Measurements from ENCODE around the gene VWF.
A peak's percentile ranks its signal among the peaks of the same experiment; 100 is the strongest.

VWF gene

DNA sequence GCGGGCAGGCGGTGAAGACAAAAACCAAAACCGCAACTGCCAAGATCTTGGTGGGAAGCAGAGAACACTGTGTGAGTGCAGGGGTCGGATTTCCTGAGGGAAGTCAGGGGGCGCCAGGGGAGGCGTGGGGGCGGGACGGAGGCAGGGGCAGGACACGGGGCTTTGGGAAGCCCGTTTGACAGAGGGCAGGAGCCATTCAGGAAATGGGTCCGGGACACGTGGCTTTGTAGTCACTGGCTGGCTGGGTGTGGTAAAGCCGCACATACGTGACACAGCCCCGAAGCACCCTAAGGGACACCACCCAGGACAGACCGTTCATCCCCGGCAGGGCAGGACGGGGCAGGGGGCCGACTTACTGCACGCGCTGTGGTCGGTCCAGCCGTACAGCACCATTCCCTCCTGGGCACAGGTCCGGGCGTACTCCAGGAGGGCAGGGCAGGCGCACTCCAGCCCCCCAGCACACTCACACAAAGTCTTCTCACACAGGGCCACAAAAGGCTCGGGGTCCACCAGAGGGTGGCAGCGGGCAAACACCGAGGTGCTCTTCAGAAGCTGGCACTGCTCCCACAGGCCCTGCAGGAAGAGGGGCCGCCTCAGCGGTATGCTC lies 49.4 kb downstream of the VWF start:
- DNase-seq, result no peak

DNA sequence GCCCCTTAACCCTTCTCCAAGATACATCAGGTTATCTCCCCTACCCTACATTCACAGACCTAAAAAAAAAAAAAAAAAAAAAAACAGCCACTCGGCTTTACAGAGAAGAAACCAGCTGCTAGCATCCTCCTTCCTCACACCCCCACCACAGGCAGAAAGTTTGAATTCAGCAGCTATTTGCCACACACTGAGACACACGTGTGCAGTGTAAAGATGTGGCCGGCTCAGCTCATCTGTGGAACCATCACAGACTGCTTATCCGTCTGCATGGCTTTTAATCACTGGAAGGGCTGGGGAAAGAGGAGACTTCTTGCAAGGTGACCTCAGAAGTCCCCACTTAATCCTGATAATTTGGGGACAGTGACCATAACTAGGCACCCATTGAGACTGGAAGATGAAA lies 50.0 kb downstream of the VWF start:
- no peak for DNase-seq

DNA sequence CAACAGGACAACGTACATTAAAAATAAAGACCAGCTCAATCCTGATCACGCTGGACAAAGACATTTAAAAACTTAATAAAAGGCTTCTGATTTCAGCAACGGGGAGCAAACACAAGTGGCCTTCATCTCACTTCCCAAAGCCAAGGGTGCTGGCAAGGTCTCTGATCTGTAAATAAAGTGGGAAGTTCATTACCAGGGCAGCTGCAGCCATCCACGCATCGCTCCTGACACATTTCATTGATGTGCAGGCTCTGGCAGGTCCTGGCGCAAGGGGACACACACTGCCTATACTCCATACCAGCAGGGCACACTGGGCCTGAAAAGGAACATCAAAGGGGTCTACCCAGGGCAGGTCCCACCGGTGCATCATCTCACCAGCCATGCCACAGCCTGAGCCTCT lies 51.0 kb downstream of the VWF start:
- no peak for DNase-seq

DNA sequence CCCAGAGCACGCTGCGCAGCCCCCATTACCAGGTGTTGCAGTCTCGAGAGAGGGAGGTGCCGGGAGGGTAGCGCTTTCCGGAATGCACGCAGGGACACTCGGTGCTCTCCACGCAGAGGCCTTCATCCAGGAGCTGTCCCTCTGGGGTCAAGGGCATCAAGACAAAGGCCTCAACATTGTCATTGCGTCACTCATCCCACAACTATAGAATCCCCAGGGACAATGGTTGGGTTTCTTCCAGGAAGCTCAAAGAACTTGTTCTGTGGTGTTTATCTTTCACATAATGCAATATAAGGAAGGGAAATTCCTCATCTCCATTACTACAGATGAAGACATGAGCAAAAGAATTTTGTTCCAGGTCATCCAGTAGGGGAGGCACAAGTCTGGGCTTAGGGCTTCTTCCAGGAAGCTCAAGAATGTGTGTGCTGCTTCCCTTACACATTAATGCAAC lies 52.1 kb downstream of the VWF start:
- DNase-seq, result no peak

DNA sequence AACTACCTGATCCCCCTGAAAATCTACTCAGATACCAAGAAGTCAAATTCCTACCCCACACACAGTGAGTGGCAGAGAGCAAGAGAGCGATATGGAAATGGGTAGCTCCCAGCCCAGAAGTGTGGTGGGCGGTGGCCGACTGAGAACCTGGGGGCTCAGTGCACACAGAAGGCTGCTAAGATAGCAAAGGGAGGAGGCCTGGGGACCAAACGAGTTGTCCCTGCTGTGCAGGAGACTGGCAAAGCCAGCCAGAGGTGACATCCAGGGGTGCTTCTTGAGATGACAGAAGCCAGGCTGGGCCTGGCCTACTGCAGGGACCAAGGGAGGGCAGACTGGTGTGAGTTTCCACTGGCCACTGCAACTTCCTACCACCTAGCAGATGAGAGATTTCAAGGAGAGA lies 52.9 kb downstream of the VWF start:
- no peak for DNase-seq

DNA sequence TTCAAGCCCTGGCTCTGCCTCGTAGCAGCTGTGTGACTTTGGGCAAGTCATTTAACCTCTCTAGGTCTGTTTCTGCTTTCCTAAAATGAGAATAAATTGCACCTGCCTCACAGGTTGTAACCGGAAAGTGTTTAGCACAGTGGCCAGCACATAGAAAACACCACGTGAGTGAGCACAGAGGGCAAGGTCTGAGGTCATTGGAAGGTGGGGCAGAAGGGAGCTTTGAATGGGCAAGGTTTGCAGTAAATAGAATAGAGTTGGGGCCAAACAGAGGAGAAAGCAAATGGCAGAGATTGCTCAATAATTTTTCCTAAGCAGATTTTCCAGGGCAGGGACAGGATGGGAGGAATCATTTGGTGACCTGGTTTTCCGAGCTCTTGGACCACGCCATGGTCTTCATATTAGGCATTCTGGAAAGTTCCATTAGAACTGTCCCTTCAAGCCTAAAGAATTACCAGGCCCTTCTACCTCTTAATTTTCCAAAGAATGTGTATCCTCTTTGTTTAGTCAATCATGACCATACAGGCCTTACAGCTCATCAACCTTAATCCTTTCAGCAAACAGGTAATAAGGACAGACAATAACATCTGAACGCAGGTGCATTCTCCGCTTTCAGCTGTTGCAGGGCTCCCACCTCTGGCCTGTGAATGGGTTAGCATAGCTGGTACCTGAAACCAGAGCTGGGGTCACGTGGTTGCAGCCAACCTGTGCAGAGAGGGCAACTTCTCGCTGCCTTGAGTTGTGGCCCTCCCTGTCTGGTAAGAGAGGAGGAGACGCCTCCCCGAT lies 53.8 kb downstream of the VWF start:
- DNase-seq, result no peak

DNA sequence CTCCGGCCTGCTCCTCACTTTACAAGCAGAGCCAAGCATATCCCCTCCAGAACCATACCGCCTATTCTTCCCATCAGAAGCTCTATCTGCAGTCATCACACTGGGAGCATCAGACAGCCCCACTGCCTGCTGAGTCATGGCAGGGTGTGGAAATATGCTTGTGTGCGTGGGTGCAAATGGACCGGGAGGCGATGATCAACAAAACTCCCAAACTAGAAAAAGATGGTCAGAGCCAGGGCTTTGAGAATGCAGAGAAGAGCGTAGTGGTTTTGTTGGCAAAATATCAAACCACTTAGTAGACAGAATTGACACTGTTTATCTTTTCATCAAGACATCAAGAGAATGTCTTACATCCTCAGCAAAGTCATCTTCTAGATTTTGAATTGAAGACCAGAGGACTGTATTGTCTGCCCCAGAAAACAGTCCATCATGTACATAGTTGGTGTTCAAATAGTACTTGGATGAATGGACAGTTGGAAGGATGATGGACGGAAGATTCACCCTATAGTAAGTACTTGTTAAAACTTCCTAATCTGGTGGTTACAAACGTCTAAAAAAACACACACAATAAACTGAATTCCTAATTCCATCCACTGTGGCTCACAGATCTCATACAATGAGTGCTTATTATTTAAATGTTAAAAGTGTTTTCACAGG lies 54.9 kb downstream of the VWF start:
- peak; percentile 14 for DNase-seq

DNA sequence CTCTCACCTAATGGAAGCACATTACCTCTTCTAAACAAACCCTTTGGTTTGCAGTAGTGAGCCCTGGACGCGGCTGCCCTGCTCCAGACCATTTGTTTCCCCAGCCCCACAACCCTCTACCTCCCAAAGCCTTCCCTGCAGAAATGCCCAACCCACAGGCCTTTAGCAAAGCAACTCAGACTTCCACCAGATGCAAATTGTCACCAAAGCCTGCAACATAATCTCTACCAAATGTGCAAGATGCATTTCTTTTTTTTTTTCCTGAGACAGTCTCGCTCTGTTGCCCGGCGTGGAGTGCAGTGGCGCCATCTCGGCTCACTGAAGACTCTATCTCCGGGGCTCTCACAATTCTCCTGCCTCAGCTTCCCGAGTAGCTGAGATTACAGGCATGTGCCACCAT lies 56.2 kb downstream of the VWF start:
- DNase-seq, result no peak

DNA sequence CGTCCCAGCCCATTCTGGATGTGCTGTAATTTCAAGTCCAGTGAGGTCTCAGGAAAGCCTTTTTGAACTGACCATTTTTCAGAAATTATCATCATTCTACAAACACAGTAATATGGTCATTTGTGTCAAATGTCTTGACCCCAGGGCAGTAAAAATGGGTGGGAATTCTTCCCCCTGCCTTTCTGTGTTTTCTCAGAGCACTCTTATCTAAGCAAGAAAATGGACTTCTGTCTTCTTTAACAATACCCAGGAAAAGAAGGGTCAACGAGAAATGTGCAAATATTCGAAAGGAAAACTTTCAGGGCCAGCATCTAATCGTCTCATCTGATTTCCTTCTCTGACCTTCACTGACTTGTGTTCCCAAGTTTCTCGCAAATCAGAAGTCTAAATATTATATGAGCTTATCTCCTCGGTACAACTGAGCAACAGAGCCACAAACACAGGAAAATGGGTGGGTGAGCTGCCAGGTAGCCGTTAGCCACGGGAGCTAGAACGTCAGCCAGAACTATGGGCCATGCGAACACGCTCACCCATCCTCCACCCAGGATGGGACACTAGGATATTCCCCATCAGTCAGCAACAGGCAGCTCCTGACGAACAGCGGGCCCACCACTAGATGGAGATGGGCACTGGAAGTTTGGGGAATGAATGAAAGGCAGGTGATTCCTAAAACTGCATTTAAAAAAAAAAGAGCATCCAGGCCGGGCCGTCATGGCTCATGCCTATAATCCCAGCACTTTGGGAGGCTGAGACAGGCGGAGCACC lies 57.1 kb downstream of the VWF start:
- no peak for DNase-seq

DNA sequence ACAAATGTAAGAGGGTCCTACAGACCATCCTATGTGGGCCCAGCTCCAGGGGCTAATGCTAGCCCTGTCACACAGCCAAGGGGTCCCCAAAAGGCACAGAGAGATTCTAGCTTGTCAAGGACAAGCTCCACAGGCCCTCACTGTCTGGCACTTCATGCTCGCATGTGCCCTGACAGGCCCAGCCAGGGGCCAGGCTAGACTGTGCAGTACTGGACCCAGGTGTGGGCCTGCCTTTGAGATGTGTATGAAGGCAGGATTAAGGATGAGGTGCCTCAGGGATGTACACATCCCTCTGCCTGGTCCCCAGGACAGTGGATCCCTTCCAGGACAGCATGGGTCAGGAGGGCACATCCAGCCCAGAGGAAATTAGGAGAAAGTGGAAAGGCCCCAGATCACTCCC lies 57.8 kb downstream of the VWF start:
- no peak for DNase-seq

DNA sequence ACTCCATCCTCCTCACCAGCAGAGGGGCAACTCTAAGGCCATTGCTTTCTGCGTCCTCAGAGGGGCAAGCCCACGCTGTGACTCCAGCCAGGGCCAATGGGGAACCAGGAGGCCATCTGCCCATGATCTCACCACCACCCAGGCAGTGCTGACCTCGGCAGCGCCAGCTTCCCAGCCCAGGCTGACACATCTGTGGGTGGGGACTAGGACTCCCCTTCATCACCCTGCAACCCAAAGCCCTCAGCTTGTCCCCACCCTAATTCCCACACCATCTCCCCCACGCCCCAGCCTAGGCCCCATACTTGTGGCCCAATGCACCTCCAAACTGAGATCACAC lies 58.6 kb downstream of the VWF start:
- no peak for DNase-seq

DNA sequence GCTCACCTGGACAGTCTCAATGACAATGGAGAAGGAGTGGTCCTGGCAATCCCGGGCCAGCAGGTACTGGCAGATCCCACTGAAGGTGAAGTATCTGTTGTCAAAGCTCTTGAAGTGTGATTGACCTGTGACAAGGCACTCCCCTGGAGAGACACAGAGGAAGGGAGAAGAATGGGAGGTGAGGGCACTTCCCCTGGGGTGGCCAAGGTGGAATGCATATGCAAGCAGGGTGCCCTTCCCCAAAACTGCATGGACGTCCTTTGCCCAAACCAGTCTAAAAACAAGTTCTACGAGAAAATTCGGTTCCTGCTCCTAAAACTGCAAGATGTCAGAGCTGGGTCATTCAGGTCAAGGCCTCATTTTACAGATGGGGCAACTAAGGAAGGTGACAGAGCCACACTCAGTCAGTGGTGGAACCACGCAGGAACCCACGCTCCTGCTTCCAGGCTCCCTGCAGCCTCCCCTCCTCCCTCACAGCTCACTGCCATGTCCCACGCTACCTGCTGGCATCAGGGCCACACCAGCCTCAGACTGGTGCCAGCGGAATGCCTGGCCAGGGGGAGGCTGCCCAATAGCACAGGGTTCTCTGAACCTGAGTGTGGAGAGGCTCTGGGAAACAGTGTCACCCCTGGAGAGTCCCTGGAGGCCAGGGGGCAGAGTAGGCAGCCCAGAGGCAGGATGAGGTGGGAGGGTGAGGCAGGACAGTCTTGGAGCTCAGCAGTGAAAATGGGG lies 59.2 kb downstream of the VWF start:
- DNase-seq, result no peak

DNA sequence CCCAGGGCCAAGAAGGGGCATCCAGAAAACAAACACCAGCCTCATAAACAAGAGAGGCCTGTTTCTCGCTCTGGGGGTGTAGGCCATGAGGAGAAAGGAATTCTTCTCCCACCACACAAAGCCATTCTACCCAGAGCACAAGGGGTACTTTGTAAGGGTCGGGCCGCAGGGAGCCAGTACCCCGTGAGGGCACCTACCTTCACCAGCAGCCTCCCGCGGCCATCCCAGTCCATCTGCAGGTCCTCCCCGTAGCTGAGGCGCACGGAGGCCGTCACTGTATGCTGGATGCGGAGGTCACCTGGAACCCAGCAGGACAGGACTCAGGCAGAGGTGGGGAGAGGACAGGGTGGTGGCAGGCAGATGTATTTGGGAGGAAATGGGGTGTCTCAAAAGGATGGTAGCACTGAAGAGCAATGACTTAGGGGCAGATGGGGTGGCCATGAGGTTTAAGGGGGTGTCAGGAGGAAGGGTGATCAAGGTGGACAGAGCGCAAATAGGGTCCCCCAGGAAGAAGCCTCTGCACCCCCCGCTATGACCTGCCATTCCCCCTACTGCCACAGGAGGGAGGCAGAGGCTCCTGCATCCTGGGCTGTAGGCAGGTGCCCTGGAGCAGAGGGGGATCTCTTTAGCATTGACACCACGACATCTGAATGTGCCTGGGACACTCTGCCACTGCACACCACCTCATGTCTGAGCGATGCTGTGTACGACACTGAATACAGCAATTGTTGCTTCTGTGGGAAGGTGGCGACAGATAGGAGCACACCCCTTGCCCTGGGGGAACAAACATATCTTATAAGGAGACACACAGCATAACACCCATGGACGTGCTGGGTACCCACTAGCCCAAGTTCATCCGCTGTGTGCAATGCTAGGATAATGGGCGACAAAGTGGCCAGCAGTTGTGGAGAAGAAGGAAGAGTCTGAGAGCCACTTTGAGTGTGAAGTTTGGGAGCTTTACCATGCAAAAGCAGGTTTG lies 61.4 kb downstream of the VWF start:
- DNase-seq, result peak; percentile 18

DNA sequence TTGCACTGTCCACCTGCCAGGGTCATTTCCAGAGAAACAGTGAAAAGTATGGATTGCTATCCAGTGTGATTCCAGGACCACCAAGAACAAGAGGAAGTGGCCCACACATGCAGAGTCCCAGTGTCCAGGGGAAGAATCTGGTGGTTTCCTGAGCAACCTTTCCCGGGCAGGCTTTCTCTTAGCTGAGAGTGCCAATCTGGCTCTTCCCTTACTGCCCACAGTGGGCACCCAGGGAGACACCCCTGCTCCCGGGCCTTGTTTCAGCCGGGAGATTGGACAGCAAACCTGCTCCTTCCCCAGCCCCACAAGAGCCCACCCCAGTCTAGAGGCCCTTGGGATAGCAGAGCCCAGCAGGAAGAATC lies 62.1 kb downstream of the VWF start:
- DNase-seq, result no peak

DNA sequence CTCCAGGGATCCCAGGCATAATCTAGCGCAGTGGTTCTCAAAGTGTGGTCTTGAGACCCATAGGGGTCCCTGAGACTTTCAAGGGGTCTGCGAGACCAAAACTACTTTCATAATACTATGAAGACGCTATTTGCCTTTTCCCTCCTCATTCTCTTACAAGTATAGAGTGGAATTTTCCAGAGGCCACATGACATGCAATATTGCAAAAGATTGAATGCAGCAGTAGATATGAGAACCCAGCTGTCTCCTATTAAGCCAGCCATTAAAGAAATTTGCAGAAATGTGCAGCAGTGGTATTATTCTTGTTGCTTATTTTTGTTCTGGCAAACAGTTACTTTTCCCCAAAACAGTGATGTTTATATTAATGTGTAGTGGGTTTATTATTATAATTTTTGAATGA lies 62.8 kb downstream of the VWF start:
- no peak for DNase-seq

DNA sequence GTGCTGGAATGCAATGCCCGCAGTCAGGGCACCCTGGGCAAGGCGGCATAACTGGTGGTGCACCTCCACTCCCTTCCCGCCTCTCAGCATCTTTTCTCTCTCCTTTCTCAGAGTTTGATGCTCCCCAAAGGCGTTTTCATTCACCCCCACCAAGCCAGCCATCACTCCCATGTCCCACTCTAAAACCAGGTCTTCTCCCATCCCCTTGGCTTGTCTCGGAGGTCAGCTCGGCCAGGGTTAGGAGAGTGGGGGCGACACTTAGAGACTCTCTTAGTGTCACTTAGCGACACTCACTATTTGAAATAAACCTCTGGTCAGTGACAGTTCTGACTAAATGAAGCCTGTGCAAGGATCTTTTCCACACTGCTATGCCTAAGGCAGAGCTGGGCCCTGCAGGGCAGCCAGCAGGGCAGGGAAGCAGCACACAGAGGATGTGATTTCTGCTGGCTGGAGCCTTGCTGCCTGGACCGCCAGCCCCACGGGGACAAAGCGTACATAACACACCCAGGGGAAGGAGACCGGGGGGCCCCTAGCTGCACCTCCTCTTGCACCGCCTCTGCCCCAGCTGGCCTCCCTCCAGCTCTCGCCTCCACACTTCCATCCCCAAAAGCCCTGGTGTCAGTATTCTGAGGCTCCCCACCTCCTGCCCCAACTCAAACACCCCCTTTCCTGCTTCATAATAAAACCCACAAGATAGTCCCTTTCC lies 64.5 kb downstream of the VWF start:
- no peak for DNase-seq

DNA sequence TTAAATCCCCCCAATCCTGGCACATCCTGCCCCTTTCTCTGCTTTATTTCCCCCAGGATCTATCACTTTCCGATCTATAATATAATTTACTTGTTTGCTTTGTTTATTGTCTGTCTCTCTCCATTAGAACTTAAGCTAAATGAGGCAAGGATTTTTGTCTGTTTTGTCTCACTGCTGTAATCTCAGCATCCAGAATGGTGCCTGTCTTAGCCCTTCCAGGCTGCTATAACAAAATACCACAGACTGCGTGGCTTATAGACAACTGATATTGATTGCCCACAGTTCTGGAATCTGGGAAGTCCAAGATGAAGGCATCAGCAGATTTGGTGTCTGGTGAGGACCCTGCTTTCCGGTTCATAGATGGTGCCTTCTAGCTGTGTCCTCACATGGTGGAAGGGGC lies 65.2 kb downstream of the VWF start:
- DNase-seq, result no peak

DNA sequence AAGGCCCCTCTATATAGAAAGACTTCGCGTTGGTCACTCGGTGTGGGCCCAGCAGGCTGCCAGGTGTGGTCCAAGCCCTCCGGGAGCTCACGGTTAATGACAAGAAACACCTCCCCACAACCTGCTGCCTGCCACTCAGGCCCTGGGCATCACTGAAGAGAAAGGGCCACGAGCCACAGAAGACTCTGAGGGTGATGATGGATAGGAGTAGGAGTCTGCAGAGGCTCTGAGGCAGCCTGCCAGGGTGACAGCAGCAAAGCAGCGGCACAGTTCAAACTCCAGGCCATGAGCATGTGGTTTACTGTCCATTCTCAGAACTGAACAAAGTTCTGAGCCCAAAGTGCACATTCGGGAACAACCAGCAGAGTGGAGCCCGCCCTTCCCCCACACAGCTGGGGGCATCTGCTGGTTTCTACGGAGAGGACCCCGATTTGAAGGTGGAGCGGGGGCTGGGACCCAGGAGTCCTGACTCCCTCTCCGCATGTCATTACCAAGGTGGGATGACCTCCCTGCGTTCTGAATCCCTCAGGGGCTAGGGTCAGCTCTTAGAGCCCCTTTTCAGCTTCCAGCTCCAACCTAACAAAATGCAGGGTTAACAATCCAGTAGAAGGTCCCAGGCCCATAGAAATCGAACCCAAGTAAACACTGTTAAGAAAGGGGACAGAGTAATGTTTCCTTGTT lies 65.8 kb downstream of the VWF start:
- DNase-seq, result no peak

DNA sequence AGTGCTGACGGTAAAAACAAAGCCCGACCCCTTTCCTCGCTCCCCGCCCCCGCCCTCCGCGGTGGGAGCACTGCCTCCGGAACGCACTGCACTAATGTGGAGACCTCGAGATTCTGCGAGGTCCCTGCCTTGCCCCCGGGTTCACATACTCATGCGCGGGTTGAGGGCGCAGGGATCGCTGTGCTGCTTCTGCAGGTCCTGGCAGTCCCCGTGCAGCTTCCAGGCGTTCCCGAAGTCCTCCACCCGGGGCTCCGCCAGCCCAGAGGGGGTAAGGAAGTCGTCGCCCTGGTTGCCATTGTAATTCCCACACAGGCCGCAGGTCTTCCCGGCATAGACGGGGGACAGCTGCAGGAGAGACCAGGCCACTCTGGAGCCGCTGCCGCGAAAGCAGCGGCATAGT lies 66.8 kb downstream of the VWF start:
- DNase-seq, result no peak

DNA sequence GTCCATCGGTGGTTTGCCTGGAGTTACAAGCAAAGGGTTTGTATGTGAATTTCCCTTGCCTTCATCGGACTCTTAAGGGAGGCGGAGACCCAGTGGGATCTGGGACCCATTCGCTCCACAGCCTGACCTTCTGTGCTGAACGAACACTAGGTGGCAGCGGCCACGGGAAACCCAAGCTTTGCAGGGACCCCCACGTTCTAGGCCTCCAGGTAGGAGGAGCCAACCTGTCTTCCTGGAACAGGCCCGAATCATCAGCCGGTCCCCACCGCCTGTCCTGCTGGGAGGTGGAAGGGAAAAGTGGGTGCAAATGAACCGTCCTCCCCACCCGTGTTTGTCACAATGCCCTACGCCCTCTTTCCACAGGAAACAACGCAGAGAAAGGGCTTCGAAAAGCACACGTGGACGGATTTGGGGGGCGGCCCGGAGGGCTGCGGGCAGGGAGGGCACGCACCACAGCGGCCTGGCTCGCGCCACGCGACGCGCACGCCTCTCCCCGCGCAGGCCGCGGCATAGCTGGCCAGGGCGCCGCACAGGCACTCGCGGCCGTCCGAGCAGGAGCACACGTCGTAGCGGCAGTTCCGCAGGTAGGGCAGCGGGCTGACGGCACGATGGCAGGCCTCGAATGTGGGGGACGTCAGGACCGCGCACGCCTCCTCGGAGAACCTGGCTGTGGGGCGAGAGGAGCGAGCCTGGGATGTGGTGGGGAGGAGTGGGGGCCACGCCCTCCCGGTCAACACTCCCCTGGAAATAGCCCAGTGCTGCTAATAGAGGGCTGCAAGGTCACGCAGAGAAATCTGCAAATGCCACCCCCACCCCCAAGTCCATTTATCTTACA lies 67.8 kb downstream of the VWF start:
- DNase-seq, result no peak

All from CD4-positive, alpha-beta T cell treated with Interleukin-4 for 4 hours (primary cell).